Endothelial cell of umbilical vein (primary cell): ENCODE results near the gene TSHZ3.

Experiments
- CTCF ChIP-seq, 2 donors: IDR thresholded peaks; 1 replicate in 1 of 2; 2 replicates in 1 of 2; pipeline ENCODE4 v1.5.1; 2011; ENCODE audit warnings: low read length in 2 of 2, mild to moderate bottlenecking in 2 of 2, moderate library complexity in 2 of 2, control low read depth in 1 of 2, inconsistent platforms in 1 of 2, low read depth in 1 of 2; ENCODE audit not compliant: insufficient read depth in 1 of 2; ENCODE audit errors: extremely low read depth in 1 of 2
- EZH2 ChIP-seq: IDR thresholded peaks from 2 replicates; pipeline ENCODE4 v1.6.1; 2012; ENCODE audit warnings: borderline replicate concordance, low read depth, mild to moderate bottlenecking, moderate library complexity, low read length, inconsistent platforms; ENCODE audit not compliant: severe bottlenecking
- POLR2A ChIP-seq: IDR thresholded peaks from 2 replicates; pipeline ENCODE4 v1.6.1; 2012; ENCODE audit warnings: low read depth, mild to moderate bottlenecking, control low read depth, low read length

GRCh38 chr19:31357315-31357673 lies 8.1 kb upstream of the TSHZ3 start:
- TF ChIP-seq CTCF (IDR thresholded peaks at IDR 0.05; ENCODE audit: extremely low read depth in 1 of 2, insufficient read depth in 1 of 2, low read depth in 1 of 2, low read length in 2 of 2) (no peak), POLR2A (no peak), EZH2 (no peak)
